HG02623 (cell line): ENCODE results near the gene HIPK3.
"Not testable (repeated sequence)": the region's sequence is repeated elsewhere in the genome, so short reads cannot be mapped to it uniquely, and the experiment has no call there.

Source experiments
- ATAC-seq: cut with Tn5 transposase; IDR thresholded peaks from one replicate; pipeline ENCODE4 v1.9.1; 2021; ENCODE audit warnings: moderate library complexity; ENCODE audit not compliant: unreplicated experiment

Gene HIPK3

DNA sequence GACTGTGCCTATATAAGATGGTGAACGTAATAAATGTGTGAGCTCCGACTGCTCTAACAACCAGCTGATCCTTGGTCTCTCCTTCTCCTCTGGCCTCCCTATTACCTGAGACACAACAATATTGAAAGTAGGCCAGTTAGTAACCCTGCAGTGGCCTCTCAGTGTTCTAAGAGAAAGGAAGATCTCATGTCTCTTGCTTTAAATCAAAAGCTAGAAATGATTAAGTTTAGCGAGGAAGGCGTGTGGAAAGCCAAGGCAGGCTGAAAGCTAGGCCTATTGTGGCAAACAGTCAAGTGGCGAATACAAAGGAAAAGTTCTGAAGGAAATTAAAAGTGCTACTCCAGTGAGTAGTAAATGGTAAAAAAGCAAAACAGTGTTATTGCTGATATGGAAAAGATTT, 39.5 kb downstream of the HIPK3 start:
- ATAC-seq, result no peak

GRCh38 chr11:33303541-33303940, 46.4 kb downstream of the HIPK3 start:
- no peak for ATAC-seq

DNA sequence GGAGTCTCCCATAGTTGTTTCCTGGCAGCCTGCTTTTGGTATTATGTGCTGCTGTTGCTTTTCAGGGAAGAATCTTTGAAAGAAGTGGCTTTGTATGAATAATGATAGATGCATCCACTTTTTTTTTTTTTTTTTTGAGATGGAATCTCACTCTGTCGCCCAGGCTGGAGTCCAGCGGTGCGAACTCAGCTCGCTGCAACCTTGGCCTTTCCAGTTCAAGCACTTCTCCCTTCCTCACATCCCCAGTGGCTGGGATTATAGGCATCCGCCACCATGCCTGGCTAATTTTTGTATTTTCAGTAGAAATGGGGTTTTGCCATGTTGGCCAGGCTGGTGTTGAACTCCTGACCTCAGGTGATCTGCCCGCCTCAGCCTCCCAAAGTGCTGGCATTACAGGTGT, 49.6 kb downstream of the HIPK3 start:
- ATAC-seq, result not testable (repeated sequence)

GRCh38 chr11:33307984-33308383, 50.8 kb downstream of the HIPK3 start:
- ATAC-seq, result no peak

DNA sequence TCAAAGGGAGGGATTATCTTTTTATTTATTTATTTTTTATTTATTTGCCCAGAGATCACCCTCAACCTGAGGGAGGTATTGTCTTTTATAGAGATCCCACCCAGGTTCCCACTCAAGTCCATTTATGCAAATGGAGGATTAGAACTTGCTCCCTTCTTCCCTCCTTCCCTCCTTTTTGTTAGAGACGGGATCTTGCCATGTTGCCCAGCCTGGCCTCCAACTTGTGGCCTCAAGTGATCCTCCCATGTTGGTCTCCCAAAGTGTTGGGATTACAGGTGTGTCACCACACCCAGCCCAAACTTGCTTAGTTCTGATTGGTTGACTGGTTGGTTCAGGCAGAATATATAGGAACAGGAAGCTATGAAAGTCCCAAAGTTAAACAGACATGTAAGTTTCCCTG, 51.9 kb downstream of the HIPK3 start:
- no peak for ATAC-seq

DNA sequence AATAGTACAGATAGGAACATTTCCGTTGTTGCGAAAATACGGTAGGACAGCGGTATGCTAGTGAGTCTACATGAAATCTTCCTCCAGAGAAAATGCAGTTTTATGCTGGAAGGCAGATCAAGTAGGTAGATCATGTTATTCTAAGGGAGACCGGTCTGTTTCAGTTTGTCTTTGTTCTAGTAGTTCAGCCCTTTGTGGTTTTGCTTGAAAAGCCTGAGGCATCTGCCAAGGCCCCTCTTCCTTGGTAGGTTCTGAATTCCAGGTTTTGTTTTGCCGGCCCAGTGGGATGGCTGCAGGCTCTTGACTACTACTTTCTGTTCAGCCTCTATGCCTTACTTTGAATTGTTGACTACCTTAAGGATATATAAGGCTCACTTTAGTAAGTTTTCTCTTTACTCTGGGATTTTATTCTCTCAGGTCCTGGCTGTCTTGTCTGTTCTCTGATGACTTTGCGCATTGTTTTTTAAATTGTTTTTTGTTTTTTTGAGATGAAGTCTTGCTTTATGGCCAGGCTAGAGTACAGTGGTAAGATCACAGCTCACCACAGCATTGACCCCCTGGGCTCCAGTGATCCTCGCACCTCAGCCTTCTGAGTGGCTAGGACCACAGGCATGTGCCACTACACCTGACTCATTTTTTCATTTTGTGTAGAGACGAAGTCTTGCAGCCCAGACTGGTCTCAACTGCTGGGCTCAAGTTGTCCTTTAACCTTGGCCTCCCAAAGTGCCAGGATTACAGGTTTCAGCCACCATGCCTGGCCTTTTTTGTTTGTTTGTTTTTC, 53.7 kb downstream of the HIPK3 start:
- ATAC-seq, result no peak

- ATAC-seq, result no peak
These were observed 54.5 kb downstream of the HIPK3 start for GRCh38 chr11:33311680-33312079.

- no peak for ATAC-seq
These were observed 58.6 kb downstream of the HIPK3 start for GRCh38 chr11:33315822-33316221.

DNA sequence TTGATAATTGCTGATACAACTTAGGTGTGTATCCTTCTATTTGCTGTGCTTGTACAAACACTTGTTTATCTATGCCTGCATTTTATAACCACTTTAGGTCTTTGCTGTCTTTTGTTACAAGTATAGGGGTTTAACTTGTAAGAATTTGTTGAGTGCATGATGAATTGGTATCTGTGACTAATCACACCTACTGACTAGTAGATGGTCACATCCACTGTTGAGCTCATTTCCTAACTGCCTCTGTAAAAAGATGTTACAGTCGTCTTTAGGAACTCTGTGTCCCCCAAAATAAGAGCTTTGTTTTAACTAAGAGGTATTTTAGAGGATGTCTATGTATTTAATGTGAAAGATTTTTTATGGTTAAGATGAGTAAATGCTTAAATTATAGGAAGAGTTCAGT, 60.5 kb downstream of the HIPK3 start:
- no peak for ATAC-seq

DNA sequence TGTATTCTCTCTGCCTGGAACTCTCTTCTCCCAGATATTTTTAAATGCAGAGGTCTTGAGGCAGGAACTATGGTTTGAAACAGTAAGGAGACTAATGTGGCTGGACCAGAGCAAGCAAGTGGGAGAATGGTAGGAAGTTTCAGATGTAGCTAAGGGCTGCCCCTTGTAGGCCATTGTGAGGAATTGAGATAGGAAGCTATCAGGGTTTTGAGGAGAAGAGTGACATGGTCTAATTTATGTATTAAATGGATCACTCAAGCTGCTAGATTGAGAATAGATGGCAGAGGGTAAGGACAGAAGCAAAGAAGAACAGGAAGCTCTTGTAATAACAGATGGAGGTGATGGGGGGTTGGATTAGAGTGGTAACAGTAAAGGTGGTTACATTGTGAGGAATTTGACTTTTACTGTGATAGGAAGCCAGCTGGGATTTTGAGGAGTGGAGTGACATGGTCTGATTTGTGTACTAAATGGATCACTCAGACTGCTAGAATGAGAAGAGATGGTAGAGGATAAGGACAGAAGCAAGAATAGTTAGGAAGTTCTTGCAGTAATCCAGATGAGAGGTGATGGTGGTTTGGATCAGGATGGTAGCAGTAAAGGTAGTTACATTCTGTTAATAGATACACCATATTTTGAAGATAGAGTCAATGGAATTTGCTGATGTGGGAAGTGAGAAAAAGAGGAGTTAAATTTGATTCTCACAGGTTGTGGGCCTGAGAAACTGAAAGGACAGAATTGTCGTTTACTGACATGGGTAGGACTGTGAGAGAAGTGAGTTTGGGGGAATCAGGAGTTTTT, 63.0 kb downstream of the HIPK3 start:
- ATAC-seq, result no peak

- no peak for ATAC-seq
These were observed 63.7 kb downstream of the HIPK3 start for GRCh38 chr11:33320814-33321330.

- ATAC-seq, result no peak
These were observed 64.2 kb downstream of the HIPK3 start for GRCh38 chr11:33321422-33321821.

- no peak for ATAC-seq
These were observed 66.2 kb downstream of the HIPK3 start for GRCh38 chr11:33323421-33323820.

DNA sequence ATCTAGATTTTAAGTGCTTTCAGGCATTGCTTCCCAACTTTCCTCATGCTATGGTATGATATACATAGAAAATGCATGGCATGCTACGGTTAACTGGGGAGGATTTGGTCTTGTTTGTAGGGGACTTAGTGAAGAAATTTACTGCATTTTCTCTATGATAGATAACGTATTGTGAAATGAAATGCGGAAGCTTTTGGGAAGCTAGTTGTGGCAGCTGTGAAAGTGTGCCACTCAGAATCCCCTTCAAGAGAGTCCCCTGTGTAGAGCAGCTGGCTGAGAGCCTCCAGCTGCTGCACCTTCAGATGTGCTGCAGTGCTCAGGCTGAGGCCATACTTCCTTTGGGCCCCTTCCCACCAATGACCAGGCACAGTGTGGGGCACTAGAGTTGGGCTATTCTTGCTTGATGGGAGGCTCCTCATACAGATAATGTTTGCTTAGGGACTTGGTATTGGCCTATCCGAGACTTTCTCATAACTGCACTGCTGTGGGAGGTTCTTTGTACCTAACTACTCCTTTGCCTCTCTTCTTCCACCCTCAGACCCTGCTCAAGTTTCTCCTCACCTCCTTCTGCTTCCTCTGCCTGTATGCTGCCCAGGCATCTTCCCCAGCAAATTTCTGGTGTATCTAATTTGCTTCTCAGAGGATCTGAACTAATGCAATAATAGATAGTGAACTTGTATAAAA, 67.3 kb downstream of the HIPK3 start:
- peak; percentile 53 for ATAC-seq

- no peak for ATAC-seq
These were observed 68.3 kb downstream of the HIPK3 start for GRCh38 chr11:33325451-33325850.

DNA sequence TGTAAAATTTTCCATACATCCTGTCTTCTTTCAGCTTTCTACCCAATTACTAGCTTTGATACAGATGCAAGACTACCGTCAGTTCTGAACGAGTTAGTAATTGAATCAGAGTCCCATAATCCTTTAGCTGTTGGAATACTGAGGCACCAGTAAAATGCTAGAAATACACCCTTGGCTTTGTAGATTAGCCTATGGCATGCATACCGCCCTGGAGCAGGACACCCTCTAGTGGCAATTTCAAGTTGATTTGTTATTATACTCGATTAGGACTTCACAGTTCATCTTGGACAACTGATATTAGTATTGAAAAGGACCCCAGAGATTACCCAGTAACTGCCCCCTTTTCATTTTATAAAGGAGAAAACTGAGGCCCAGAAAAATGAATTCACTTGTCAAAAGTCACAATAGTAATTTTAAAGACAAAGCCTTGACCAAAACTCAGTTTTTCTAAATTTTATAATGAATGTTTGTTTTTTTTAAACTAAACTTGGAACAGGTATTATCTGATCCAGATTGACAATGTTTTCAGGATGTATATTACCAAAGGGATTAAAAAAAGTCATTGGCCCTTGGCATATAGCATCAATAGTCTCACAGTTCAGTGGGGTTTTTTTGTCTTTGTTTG, 72.6 kb downstream of the HIPK3 start:
- ATAC-seq, result peak; percentile 70

- no peak for ATAC-seq
These were observed 76.6 kb downstream of the HIPK3 start for GRCh38 chr11:33333816-33334215.

DNA sequence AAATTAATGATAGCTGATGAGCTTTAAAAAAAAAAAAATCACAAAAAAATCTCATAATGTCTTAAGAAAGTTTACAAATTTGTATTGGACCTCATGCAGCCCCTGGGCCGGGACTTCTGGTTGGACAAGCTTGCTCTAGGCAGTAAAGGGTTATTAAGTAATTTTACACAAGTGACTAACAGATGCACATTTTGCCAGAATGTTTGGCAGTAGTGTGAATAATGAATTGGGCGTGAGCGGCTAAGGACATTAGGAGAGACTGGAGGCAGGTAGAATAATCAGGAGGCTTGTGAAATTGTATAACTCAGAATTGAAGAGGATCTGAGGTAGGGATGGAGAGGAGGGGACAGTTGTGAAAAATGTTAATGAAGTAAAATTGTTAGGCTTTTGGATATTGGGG, 77.4 kb downstream of the HIPK3 start:
- no peak for ATAC-seq

DNA sequence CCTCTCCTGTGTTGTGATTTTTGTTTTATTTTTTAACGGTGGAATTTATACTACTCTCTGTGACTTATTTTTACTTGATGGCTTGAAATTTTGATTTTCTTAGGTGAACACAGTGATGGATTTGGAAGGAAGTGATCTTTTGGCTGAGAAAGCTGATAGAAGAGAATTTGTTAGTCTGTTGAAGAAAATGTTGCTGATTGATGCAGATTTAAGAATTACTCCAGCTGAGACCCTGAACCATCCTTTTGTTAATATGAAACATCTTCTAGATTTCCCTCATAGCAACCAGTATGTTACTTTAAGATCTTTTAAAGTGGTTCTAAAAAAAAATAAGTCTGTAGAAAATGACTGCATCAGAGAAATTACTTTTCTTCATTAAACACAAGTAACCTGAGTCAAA, 82.1 kb downstream of the HIPK3 start:
- ATAC-seq, result no peak

- no peak for ATAC-seq
These were observed 87.4 kb downstream of the HIPK3 start for GRCh38 chr11:33344611-33345010.

DNA sequence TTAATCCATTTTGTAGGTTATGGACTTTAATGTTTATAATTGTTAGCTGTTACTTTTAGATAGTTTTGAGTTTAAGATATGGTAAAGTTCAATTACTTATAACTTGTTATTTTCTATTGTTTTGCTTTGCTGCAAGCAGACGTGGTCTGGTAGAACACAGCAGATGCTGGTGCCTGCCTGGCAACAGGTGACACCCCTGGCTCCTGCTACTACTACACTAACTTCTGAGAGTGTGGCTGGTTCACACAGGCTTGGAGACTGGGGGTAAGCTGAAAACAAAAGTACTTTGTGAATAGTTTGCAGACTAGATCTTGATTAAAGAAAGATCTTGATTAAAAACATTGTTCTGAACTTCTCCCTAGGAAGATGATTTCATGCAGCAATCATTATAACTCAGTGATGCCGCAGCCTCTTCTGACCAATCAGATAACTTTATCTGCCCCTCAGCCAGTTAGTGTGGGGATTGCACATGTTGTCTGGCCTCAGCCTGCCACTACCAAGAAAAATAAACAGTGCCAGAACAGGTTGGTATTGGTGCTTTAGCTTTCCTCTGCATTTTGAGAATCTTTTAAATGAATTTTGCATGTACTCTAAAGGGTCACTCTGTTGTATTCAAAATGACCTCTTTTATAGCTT, 90.4 kb downstream of the HIPK3 start:
- ATAC-seq, result peak; percentile 87
